Epithelial cell of prostate (primary cell): ENCODE measurements around the gene NT5DC4.
"Not testable (repeated sequence)": the region's sequence is repeated elsewhere in the genome, so short reads cannot be mapped to it uniquely, and the experiment has no call there.

Source experiments
- DNase-seq: peaks from one replicate; pipeline ENCODE4 v3.0.0-alpha.2; 2011; ENCODE audit warnings: low read depth, low spot score
- H3K27ac ChIP-seq: fragments of 450-650 bp; 2 replicates; pipeline ENCODE4 v1.5.1; 2017; ENCODE audit warnings: mild to moderate bottlenecking

NT5DC4 gene

DNA sequence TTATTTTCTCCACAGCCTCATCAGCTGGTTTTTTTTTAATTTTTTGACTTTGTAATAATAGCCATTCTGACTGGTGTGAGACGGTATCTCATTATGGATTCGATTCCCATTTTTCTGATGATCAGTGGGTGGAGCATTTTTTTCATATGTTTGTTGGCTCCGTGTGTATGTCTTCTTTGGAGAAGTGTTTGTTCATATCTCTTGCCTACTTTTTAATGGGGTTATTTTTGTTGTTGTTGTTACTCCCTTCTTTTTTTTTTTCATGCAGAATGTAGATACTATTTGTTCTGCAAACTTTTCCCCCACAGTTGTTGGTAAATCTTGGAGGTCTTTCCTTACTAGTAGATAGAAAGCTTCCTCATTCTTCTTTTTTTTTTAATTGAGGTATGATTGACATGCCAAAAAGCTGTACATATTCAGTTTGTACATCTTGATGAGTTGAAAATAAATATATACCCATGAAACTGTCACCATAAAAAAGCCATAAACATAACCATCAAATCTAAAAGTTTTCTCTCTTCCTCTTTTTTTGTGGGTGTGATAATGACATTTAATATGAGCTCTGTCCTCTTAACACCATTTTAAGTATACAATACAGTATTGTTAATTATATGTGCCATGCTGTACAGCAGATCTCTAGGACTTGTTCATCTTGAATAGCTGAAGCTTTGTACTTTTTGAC lies 21.8 kb upstream of the NT5DC4 start:
- no peak overlapping the region for H3K27ac ChIP-seq
- no peak for DNase-seq

DNA sequence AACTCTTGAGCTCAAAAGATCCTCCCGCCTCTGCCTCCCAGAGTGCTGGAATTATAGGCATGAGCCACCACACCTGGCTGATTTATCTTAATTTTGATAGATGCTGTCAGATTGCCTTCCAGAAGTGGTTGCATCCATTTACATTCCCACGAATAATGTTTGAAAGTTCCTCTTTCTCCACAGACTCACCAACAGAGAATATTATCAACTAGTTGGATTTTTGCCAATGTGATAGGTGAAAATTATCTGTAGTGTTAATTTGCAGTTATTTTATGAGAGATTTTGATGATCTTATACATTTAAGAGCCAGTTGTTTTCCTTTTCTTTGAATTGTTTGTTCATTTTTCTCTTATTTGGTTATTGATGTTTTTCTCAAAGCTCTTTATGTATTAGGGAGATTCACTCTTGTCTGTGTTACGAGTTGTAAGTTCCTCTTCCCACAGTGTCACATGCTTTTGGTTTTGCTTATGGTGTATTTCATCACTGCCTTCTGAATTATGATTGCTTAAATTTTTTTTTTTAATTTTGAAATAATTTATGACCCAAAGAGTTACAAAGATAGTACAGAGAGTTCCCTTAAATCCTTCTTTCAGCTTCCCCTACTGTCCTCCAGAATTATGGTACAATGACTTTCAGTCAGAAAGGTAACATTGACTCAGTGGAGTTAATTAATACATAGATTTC lies 20.7 kb upstream of the NT5DC4 start:
- no peak overlapping the region for H3K27ac ChIP-seq

DNA sequence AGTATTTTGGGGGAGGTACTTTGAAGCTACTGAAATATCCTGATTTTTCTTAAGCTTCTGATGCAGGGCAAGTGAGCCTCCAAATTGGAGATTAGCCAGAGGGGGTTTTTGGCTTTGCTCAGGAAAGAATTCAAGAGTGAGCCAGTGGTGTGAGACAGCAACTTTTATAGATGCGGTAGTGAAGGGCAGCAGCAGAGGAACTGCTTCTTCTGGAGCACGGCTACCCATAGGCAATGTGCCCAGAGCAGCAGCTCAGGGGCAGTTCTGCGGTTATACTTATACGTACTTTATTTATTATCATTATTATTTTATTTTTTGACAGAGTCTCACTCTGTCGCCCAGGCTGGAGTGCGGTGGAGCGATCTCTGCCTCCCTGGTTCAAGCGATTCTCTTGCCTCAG lies 19.8 kb upstream of the NT5DC4 start:
- H3K27ac ChIP-seq: no peak overlapping the region
- no peak for DNase-seq

More for the DNA sequence above, 20.7 kb upstream of the NT5DC4 start:
- DNase-seq: no peak

DNA sequence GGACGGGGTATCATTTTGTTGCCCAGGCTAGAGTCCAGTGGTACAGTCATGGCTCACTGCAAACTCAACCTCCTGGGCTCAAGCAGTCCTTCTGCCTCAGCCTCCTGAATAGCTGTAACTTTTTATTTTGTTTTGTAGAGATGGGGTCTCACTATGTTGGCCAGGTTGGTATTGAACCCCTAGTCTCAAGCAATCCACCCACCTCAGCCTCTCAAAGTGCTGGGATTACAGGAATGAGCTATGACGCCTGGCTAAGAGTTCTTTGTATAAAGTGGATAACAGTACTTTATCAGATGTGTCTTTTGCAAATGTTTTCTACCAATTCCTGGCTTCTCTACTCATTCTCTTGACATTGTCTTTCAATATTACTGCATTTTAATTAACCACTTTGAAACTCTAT lies 17.1 kb upstream of the NT5DC4 start:
- no peak for DNase-seq
- H3K27ac ChIP-seq: no peak overlapping the region

DNA sequence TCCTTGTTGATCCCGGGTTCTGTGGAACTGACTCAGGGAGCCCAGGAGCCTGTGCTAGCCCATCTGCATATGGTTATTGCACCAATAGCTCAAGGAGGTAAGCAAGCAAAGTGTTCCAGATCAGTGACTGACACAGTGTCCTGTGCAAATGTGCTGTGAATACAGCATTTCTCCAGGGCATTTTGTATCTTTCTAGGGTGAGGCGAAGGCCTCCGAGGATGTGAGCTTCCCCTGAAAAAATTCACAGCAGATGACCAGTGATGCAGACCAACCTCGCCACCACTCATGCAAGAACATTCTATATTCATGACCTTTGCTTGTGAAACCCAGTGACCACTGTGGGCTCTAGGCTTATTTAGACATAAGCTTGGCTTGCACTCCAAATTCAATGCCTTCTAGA lies 15.2 kb upstream of the NT5DC4 start:
- no peak for DNase-seq
- no peak overlapping the region for H3K27ac ChIP-seq

DNA sequence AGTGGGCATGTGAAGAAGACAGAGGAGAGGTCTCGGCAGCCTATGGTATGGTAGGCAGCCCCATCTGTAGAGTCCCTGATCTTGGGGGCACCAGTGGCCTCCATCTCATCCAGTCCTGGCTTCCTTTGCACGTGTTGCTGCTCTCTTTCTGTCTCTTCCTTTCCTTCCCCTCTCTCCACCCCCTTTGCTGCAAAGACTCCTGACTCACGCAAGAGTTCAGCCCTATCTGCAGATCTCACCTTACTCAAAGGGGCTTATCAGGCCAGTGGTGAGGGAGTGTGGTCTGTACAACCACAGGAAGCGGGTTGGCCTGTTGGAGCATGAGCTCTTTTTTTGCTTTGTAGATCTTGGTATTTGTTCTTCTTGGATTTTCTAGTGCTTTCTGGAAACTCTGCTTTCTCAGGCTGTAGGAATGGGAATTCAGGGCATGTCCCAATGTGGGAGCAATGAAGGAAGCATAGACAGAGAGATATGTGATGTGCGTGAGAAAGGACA lies 14.6 kb upstream of the NT5DC4 start:
- no peak for DNase-seq
- H3K27ac ChIP-seq: no peak overlapping the region

DNA sequence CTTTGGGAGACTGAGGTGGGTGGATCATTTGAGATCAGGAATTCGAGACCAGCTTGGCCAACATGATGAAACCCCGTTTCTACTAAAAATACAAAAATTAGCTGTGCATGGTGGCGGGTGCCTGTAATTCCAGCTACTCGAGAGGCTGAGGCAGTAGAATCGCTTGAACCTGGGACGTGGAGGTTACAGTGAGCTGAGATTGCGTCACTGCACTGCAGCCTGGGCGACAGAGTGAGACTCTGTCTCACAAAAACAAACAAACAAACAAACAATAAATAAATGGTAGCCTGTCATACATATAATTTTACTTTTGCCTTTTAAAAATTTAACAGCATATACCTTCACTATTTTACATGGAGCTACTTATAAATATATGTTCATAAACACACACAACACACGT lies 13.9 kb upstream of the NT5DC4 start:
- DNase-seq, H3K27ac ChIP-seq: not testable (repeated sequence)

DNA sequence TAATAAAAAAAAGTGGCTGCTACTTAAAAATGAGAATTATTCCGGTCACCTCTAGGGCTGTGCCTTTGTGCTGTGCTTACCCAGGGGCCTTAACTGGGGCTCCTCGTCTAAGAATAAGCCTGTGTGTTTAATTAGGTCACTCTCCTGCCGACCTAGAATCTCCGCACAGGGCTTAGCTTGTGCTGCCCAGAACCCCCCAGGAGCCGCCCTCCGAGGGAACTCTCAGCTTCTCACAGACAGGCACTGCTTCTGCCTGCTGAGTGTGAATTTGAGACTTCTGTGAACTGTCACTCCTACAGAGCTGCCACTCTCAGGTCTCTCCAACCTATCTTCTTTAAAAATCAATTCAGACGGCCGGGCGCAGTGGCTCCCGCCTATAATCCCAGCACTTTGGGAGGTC lies 11.9 kb upstream of the NT5DC4 start:
- no peak for DNase-seq
- H3K27ac ChIP-seq: no peak overlapping the region

DNA sequence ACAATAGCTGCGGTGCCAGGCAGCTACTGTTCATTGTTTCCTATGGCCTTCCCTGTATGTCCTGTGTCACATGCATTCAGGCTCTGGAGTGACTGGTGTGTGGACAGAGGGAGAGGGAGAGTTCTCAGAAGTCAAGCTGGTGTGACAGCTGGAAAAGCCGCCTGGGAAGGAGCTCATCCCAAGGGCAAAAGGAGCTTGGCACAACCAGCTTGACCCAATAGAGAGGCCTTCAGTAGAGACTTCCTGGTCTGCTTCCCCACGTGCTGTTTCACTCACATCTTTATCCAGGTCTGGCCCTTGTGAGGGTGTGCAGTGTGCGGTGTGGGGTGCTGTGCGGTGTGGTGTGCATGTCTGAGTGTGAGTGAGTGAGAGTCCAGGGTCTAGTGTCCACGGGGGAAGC lies 11.1 kb upstream of the NT5DC4 start:
- no peak for DNase-seq

DNA sequence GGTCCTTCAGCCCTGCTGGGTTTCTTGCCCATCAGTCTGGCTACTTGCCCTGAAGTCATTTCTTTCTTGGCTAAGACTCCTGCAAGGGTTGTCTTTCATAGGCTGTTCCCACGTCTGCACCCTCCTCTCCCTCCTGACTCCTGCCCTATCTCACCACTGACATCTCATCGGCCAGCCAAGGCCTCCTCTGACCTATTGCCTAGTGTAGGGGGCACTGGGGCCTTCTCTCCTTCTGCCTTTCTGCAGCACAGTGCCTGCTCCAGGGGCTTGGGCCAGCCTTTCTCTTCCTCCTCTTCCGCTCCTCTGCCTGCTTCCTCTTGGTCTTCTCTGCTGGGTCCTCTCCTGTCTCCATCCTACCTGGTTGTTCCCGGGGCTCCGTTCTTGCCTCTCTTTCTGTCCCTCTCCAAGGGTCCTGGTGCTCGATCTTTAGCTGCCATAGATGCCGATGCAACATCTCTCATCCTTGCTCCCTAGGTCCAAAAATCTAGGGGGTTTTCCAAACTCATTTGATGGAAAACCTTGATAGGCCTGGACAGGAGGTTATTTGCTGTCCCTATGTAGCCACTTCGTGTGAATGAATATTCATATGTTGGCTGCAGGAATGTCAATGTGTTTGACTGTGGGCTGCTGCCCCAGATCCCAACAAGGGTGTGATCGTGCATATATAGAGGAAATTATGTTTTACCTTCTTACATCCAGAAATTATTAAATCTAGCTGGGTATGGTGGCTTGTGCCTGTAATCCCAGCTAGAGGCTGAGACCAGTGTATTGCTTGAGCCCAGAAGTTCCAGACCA lies 9.7 kb upstream of the NT5DC4 start:
- no peak overlapping the region for H3K27ac ChIP-seq
- DNase-seq: no peak

More for the DNA sequence above, 11.1 kb upstream of the NT5DC4 start:
- H3K27ac ChIP-seq: no peak overlapping the region

DNA sequence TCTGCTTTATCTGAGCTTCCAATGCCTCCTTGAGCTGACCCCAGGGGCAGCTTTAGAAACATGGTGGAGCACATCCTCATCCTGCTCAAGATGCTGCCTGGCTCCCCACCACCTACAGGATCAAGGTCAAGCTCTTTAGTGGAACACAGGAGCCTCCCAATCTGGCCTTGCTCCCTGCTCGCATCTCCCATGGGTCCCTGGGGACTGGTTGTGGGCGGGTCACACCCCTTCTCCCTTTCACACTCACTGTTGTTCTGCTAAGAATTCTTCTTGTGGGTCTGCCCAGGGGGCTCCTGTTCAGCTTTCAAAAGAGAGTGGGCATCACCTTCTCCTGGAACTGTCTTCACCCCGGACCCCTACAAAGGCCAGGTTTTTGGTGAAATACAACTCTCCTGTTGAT lies 8.4 kb upstream of the NT5DC4 start:
- H3K27ac ChIP-seq: no peak overlapping the region
- DNase-seq: no peak

DNA sequence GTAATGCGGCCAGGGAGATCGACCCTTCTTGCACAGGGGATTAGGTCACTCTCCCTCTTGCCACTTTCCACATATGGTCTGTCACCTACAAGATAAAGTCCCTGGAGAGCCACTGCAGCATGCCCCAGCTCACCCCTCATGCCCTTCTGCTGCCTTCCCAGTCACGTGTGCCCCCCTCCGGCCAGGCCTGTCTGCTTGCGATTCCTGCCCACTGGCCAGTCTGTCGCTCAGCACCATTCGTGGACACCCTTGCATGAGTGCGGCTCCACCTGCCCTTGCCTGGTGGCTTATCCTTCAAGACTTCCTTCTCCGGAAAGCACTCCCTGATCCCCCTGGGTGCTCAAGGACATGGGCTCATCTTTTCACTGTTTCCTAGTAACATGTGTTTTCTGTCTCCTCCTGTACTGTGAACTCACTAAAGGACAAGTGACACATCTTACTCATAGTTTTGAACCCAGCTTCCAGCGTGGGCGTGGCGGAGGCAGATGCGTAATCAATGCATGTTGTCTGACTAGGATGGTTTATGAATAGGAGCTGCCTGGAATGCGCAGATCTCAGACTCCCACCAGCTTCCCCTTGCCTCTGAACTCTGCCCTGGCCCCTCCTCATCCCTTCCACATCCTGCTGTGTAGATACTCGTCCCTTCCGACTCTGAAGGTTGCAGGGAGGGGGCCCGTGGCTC lies 7.8 kb upstream of the NT5DC4 start:
- H3K27ac ChIP-seq: no peak overlapping the region
- no peak for DNase-seq

DNA sequence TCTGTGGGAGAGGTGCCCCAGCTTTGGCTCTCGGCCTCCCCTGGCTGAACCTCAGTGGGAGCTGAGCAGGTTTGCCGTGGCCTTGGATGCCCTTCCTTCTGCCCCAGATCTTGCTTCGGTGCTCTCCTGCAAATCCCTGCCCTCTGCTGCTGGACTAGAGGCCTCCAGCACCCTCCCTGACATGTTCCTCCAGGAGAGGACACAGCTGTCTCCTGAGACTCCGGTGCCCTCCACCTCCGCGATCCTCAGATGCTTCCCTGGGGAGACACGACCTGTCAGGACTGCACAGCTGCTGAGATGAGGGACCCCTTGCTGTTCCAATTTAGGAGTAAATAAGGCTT lies 7.3 kb upstream of the NT5DC4 start:
- no peak for DNase-seq
- H3K27ac ChIP-seq: no peak overlapping the region

DNA sequence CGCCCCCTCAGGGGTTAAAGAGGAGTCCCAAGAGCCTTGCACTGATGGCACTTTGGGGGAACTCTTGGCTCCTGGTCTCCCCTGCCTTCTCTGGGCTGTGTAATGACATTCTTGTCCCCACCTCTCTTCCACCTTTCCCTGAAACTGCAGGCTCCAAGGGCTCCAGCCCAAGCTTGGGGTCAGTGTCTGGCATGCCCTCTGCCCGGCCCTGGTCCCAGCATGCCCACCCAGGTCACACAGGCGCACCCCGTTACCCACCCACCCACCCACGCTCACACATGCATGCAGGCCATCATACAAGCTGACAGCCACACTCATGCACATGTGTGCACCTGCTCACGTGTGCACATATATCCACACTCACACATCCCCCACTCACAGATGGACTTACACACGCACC lies 6.9 kb upstream of the NT5DC4 start:
- no peak overlapping the region for H3K27ac ChIP-seq
- DNase-seq: no peak

DNA sequence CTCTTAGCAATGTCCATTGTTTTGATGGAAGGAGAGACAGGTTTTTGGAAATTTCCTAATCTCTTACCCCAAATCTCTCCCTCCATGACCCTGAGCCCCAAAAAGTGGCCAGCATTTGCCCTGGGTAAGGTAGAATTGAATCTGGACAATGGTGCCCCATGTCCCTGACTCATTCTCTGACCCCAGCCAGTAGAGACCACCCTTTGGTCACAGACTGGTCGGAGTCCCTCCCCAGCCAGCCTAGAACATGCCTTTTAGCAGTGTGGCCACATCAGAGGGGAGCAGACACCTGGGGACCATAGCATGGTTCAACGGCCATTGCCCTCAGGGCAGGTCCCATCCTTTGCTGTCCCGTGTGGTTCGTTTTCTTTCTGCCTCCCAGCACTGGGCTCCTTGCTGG lies 6.5 kb upstream of the NT5DC4 start:
- no peak for DNase-seq
- no peak overlapping the region for H3K27ac ChIP-seq

DNA sequence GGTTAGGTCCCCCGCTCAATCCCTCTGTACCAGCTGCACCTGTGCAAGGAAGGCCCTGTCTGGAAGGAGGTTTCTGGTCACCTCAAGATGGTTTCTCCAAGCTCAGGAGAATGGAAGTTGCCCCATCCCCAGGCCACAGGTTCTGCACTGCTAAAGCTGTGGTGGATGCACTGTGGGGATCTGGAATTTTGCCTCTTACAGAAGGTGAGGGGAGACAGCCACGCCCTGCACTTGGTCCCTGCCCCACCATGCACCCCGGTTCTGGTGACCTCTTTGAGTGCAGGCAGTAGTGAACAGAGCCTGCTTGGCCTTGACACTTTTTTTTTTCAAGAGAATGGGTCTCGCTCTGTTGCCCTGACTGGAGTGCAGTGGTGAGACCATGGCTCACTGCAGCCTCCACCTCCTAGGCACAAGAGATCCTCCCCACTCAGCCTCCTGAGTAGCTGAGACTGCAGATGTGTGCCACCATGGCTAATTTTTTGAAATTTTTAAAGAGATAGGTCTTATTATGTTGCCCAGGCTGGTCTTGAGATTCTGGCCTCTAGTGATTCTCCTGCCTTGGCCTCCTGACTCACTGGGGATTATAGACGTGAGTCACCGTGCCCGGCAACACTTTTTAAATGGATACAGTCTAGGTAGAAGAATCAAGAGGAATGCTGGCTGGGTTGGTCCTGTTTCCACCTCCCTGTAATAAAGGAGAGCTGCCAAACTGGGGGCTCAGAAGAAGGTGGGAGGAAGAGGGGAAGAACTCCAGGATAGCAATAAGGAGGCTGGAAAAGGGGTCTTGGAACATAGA lies 5.8 kb upstream of the NT5DC4 start:
- peak overlapping the region; percentile 24 for H3K27ac ChIP-seq
- DNase-seq: no peak

DNA sequence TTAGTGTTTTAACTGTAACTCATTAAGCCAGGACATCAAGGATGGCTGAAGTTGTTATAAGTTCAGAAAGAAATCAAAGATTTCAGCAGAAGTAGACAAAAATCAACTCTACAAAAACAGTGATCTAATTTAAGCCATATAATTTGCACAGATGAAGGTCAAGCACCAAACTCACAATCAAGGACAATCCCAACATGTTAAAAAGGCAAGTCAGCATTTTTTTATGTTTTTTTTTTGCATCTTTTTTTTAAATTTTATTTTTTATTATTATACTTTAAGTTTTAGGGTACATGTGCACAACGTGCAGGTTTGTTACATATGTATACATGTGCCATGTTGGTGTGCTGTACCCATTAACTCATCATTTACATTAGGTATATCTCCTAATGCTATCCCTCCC lies 4.7 kb upstream of the NT5DC4 start:
- not testable (repeated sequence) for H3K27ac ChIP-seq, DNase-seq

DNA sequence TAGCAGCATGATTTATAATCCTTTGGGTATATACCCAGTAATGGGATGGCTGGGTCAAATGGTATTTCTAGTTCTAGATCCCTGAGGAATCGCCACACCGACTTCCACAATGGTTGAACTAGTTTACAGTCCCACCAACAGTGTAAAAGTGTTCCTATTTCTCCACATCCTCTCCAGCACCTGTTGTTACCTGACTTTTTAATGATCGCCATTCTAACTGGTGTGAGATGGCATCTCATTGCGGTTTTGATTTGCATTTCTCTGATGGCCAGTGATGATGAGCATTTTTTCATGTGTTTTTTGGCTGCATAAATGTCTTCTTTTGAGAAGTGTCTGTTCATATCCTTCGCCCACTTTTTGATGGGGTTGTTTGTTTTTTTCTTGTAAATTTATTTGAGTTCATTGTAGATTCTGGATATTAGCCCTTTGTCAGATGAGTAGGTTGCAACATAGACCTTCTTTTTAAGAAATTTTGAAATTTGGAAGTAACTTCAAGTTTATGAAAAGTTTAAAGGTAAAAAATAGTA lies 3.9 kb upstream of the NT5DC4 start:
- not testable (repeated sequence) for DNase-seq

DNA sequence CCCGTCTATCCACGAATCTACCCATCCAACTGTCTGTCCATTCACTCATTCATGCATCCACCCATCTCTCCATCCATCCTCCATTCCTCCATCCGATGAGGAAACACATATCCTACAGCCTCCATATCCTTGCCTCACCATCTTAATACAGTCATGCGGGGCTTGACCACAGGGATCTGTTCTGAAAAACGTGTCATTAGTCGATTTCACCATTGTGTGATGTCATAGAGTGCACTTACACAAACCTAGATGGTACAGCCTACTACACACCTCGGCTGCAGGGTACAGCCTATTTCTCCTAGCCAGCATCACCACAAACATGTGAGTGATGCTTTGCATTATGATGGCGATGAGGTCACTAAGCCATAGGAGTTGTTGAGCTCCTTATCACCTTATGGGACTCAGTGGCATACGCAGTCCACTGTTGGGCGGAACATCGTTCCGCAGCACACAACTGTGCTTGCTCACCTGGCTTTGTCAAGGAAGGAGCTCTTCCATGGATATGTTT lies 1.9 kb upstream of the NT5DC4 start:
- DNase-seq: no peak
- H3K27ac ChIP-seq: no peak overlapping the region

More for the DNA sequence above, 3.9 kb upstream of the NT5DC4 start:
- not testable (repeated sequence) for H3K27ac ChIP-seq
